Measurements from ENCODE around the gene PLA2G2C.

Gene PLA2G2C

DNA sequence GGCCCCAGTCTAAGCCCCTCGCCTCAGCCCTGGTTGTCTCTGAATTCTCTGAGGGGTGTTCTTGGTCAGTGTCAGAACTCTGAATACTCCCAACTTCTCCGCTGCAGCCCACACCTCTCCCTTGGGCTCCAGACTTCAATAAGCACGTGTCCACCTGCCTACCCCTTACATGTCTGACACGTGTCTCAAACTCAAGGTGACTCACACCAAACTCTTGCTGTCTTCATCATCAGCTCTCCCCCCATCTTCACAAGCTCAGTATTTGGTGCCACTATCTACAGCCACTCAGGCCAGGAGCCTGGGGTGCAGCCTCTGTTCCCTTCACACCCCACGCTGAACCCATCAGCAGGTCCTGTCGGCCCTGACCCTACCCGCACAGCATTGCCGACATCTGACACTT, 19.2 kb downstream of the PLA2G2C start:
- TF ChIP-seq, protein P1, sequence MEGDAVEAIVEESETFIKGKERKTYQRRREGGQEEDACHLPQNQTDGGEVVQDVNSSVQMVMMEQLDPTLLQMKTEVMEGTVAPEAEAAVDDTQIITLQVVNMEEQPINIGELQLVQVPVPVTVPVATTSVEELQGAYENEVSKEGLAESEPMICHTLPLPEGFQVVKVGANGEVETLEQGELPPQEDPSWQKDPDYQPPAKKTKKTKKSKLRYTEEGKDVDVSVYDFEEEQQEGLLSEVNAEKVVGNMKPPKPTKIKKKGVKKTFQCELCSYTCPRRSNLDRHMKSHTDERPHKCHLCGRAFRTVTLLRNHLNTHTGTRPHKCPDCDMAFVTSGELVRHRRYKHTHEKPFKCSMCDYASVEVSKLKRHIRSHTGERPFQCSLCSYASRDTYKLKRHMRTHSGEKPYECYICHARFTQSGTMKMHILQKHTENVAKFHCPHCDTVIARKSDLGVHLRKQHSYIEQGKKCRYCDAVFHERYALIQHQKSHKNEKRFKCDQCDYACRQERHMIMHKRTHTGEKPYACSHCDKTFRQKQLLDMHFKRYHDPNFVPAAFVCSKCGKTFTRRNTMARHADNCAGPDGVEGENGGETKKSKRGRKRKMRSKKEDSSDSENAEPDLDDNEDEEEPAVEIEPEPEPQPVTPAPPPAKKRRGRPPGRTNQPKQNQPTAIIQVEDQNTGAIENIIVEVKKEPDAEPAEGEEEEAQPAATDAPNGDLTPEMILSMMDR (IDR thresholded peaks at IDR 0.05): no peak
- no peak for TF ChIP-seq ZFX (IDR thresholded peaks at IDR 0.05; ENCODE audit: borderline replicate concordance)
- no peak overlapping the region for H3K27ac ChIP-seq

DNA sequence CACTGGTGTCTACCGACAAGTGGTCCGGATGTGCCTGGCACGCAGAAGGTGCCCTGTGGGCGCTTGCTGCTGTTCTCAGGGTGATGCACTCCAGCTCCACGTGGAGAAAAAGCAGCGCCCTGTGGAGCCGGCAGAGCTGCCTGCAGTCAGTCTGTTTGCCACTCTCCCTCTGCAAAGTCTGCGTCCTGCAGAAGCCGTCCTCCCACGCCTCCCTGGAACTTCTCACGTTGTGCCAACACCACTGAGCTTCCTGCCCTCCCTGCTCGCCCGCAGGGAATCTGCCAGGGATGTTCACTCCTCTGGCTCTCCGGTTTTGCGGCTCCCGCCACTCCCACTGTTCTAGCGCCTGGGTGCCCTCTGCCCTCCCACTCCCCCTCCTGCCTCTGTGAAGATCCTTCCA, 20.3 kb downstream of the PLA2G2C start:
- H3K27ac ChIP-seq: no peak overlapping the region

DNA sequence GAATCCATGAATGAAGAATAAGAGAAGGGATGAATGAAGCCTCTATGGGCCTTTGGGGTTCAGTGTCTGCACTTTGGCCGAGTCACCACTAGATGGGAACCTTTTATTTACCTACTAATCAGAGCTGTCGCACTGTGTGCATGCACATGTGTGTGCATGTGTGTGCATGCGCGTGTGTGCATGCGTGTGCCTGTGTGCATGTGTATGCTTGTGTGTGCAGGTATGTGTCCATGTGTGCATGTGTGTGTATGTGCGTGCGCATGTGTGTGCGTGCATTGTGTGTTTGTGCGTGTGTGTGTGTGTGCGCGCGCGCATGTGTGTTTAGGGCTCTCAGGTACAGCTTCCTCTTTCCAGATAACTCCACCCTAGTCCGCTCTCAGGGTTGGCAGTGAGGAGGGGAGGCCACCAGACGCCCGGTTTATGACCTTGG, 20.8 kb downstream of the PLA2G2C start:
- no peak overlapping the region for H3K27ac ChIP-seq
- TF ChIP-seq ZFX (IDR thresholded peaks at IDR 0.05; ENCODE audit: borderline replicate concordance): no peak
- TF ChIP-seq, protein P1 (IDR thresholded peaks at IDR 0.05): peak; percentile 12; the same call in 1 of the 2 replicates

More for the DNA sequence above, 20.3 kb downstream of the PLA2G2C start:
- TF ChIP-seq, protein P1 (IDR thresholded peaks at IDR 0.05): no peak
- no peak for TF ChIP-seq ZFX (IDR thresholded peaks at IDR 0.05; ENCODE audit: borderline replicate concordance)

DNA sequence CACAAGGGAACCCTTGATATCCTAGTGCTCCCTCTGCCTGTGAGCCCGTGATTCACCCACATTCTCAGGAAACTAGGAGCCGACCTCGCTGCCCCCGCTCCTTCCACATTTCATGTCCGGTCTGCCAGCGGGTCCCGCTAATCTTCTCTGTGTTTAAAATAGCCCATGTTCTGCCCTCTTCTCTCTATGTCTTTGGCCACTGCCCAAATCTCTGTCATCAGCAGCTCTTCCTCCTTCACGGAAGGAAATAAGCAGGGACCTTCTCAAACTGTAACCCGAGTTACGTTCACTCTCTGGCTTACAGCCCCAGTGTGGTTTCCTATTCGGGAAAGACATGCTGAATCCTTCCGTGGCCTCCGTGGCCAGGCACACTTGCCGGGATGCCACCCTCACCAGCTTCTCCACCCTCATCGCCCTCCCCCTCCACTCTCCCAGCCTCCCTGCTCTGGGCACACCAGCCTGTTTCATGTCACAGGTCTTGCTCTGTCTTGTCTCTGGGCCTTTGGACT, 21.6 kb downstream of the PLA2G2C start:
- H3K27ac ChIP-seq: no peak overlapping the region
- no peak for TF ChIP-seq ZFX (IDR thresholded peaks at IDR 0.05; ENCODE audit: borderline replicate concordance)
- TF ChIP-seq, protein P1 (IDR thresholded peaks at IDR 0.05): no peak

DNA sequence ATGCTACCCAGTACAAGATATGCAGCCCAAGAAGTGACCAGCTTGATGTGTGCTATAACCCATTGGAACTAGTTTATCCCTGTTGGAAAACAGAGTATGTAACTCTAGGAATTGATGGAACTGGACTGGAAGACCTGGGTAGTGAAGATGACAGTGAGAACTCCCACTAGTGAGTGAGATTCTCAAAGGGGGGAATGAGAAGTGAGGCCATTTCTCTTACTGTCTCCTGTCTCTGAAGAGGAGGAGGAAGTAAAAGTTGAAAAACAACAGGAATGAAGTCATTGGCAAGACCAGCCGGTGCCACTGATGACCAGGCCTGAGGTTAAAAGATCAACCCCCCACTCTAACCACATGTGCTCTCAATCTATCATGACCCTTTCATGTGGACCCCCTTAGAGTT, 26.3 kb downstream of the PLA2G2C start:
- no peak overlapping the region for H3K27ac ChIP-seq
- TF ChIP-seq, protein P1 (IDR thresholded peaks at IDR 0.05): no peak
- TF ChIP-seq ZFX (IDR thresholded peaks at IDR 0.05; ENCODE audit: borderline replicate concordance): no peak

DNA sequence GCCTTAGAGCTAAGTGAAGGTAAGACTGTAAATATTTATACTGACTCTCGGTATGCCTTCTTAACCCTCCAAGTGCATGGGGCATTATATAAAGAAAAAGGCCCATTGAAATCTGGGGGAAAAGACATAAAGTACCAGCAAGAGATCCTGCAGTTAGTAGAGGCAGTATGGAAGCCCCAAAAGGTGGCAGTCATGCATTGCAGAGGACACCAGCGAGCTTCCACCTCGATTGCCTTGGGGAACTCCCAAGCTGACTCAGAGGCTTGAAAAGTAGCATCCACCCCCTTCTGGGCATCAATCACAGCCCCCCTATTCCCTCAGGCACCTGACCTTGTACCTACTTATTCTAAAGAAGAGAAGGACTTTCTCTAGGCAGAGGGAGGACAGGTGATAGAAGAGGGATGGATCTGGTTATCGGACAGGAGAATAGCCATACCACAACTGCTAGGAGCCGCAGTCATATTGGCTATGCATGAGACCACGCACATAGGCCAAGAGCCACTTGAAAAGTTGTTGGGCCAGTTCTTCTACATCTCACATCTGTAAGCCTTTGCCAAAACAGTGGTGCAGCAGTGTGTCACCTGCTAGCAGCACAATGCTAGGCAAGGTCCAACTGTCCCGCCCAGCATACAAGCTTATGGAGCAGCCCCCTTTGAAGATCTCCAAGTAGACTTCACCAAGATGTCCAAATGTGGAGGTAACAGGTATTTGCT, 27.8 kb downstream of the PLA2G2C start:
- no peak overlapping the region for H3K27ac ChIP-seq
- TF ChIP-seq, protein P1 (IDR thresholded peaks at IDR 0.05): no peak
- no peak for TF ChIP-seq ZFX (IDR thresholded peaks at IDR 0.05; ENCODE audit: borderline replicate concordance)

DNA sequence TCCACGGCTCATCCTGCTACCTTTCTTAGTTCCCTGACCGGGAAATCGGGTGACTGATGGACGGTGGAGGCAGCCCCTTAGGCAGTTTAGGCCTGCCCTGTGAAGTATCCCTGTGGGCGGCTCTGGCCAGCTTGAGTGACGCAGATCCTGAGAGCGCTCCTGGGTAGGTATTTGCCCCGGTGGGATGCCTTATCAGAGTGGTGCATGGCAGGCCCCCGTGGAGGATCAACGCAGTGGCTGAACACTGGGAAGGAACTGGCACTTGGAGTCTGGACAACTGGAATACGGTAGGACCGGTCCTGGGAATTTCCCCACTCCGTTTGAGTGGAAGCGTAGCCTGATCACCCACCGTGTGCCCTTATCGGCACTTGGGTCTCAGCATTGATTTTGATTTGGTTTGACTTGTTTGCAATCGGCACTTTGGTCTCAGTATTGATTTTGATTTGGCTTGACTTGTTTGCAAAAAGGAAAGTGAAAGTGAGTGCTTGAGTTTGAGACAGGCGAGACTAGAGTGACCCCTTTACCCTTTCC, 32.0 kb downstream of the PLA2G2C start:
- H3K27ac ChIP-seq: no peak overlapping the region
- TF ChIP-seq ZFX (IDR thresholded peaks at IDR 0.05; ENCODE audit: borderline replicate concordance): no peak
